Hematopoietic multipotent progenitor cell treated with erythropoietin and hydrocortisone succinate and interleukin-3 and kit ligand, for 4 days (in vitro differentiated cells): ENCODE results near the gene MESP2.
A peak's percentile ranks its signal among the peaks of the same experiment; 100 is the strongest.

Experiments
- DNase-seq: peaks from one replicate; pipeline ENCODE4 v3.0.0-alpha.2; 2015

The MESP2 gene

GRCh38 chr15:89776274-89777072 lies at the start of gene MESP2:
MESP2 (plus strand) TSS chr15:89776332; CDS start chr15:89776358, 26 bp downstream.
- peak; percentile 88 for DNase-seq

DNA sequence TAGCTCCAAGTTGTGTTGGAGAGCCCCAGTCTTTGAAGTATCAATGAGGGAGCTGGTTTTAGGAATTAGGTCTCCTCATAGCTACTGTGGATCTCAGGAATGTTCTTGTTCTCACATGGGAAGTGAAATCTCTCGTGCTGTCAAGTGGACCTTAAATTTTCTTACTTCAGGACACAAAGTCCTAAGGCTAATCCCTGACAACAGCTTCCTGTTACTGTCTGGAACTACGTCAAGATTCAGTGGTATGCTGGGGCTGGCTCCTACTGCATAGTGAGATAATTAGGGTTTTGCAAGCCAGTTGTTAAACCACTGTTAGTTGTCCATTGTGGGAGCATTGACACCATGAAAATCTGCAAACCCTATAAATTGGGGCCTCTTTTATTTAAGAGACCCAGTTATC lies 47.9 kb upstream of the MESP2 start:
- DNase-seq: peak; percentile 30

DNA sequence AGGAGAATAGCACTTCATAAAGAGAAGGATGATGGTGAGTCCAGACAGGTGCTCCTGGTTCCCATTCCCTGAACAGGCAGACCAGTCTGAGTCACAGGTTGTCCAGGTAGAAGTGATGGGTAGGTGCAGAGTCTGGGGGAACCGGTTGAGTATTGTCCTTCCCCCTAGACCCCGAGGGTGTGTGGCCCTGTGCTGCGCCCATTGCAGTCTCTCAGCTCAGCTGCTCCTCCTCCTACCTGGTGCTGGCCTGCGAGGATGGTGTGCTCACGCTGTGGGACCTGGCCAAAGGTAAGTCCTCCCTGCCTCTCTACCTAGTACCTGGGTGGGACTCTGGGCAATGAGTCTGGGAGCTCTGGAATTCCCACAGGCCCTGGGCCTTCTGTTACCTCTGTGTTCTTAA lies 44.9 kb upstream of the MESP2 start:
- DNase-seq: no peak

DNA sequence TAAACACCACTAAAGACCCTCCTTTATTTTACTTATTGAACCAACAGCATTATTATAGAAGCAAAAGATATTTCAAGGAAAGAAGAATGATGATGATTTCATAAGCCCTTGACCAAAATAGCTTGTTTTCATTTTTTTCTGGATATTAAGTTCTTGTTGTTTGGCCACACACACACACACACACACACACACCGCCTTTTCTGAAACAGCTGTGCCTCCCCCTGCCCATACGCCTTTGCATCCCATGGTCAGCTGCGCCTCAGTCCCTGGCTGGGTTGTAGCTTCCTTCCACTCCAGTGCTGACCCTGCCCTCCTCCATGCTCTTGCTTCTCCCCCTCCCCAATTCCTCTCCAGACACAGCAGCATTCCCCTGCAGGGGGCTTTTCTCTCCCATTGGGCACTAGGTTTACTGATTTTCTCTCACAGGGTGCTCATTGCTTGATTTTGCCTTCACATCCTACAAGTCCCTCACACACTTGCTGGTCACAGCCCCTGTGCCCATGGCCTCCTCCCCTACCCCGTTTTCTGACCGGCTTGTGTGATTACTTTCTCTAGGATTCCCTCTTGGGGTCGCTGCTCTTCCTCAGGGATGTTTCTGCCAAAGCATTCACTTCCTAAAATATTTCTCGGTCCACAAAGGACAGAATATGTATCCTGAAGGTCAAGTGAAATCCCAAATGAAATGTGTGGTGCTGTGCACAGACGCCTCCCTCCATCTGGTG lies 43.5 kb upstream of the MESP2 start:
- no peak for DNase-seq

GRCh38 chr15:89735773-89736172 lies 40.4 kb upstream of the MESP2 start:
- DNase-seq: no peak

DNA sequence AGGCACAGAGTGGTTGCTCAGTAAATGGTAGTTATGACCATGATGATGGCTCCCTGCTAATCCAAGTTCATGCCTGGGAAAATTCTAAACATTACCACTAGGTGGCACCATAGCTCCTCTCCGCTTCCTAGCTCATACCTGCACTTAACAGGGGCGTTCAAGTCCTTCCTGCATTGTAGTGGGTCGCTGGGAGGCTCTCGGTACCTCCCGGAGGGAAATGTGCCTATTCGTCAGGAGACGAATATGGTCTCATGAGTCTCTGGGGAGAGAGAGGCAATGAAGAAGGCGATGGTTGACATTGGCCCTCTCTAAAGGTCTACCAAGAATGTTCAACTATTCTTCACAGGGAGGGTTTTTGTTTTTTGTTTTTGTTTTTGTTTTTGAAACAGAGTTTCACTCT lies 36.0 kb upstream of the MESP2 start:
- DNase-seq: peak; percentile 87

DNA sequence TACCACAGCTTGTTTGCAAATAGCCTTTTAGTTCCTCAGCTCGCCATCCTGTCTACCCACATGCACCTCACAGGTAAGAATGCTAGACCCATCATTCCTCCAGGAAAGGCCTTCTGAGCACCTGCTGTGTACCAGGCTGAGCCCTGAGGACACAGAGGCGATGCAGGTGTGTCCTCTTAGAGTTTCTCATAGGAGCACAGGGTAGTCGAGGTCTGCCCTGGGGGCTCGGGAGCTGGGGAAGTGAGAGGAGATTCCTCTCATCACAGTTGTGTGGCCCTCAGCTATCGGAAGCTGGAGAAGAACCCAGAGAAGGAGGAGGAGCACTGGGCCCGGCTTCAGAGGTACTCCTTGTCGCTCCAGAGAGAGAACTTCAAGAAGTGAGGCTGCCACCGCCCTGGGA lies 33.1 kb upstream of the MESP2 start:
- no peak for DNase-seq

DNA sequence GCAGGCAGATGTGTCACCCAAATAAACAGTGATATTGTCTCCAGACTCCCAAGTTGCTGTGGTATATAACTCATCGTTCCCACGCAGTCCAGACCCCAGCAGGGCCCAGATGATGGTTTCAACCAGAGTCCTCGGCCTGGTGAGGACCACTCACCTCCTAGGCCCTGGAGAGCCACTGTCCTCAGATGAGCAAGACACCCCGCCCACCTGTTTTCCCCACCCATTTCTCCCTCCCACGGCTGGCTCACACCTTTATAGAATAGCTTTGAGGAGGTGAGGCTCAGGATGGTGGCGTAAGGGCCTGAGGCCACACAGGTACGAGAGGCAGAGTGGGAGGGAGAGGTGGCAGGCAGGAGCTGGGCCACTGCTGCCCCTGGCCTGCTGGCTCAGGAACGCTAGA lies 32.5 kb upstream of the MESP2 start:
- DNase-seq: no peak

GRCh38 chr15:89745131-89745530 lies 31.0 kb upstream of the MESP2 start:
- DNase-seq: no peak

DNA sequence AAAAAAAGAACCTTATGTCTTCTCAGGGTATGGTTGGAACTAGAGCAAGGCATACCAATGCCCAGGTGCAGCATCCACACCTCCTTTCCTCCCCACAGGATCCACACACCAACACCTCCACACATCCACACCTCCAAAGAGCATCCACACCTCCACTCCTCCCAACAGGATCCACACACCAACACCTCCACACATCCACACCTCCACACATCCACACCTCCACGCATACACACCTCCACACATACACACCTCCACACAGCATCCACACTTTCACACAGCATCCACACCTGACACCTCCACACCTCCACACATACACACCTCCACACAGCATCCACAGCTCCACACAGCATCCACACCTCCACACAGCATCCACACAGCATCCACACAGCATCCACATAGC lies 30.4 kb upstream of the MESP2 start:
- DNase-seq: no peak

- peak; percentile 20 for DNase-seq
These were observed 29.7 kb upstream of the MESP2 start for GRCh38 chr15:89746386-89746780.

- DNase-seq: no peak
These were observed 28.1 kb upstream of the MESP2 start for GRCh38 chr15:89747708-89748682.

- no peak for DNase-seq
These were observed 27.1 kb upstream of the MESP2 start for GRCh38 chr15:89749054-89749453.

GRCh38 chr15:89749526-89749925 lies 26.6 kb upstream of the MESP2 start:
- no peak for DNase-seq

DNA sequence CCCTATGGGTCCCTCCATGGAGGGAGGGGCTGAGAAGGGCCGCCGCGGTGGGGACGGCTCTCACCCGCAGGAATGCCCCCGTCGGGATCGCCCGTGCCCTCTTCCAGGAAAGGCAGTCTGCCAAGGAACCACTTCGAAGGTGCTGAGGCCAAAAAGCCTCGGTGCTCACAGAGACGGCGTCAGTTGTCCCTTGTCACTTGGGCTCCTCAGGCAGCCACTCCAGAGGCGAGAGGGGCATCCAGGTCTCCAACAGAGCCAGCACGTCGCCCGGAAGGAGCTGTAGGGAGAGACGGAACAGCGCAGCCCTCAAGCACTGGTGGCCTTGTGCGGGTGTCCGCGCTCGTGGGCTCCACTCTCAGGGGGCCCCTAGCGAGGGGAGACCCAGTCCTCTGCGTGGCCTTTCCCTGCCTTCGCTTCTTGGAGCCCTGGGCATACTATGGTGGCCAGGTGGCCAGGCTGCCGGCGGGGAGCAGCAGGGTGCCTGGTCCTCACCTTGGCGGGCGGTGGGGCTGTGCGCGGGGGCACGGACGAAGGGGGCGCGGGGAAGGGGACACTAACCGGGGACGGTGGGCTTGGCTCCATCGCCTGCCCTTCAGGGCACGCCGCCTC lies 26.1 kb upstream of the MESP2 start:
- DNase-seq: peak; percentile 57

DNA sequence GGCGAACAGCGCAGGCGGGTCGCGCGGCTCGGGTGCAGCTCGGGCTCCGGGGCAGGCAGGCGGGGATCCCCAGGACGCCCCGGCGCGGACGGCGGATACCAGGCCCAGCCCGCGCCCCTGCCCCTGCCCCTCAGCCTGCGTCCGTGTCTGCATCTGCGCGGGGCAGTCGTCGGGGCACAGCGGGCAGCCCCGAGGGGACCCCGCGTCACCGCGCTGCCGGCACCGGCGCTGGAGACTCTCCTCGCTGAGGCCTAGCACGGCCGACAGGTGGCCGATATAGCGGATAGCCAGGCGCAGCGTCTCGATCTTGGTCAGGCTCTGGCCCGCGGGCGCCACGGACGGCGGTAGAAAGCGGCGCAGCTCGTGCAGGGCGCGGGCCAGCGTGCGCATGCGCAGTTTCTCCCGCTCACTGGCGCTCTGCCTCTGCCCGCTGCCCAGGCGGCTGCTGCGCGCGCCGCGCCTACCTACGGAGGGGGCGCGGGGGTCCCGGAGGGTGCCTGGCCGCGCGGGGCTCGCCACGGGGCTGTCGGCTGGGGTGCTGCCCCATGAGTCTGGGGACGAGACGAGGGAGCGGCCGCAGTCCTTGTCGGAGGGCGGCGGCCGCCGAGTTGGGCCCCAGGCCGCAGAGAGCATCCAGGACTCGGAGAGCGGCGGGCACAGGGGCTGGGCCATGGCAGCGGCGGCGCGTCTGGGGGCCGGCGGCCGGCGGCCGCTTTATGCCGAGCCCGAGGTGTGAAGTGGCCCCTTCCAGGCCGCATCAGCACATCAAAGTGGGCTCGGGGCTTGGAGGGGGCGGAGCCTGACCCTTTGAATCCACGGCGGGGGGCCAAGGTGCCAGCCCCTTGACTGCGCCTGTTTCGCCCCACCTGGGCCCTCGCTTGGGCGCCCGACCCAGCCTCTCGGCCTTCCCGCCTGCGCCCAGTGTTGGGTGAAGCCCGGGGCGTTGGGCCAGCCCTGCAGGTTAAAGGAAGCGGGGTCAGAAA lies 25.3 kb upstream of the MESP2 start, which contains the start of gene MESP1:
MESP1 (minus strand) TSS at position 690 of the 983 bp plus-strand sequence; CDS start at position 672, 18 bp downstream.
- peak; percentile 97 for DNase-seq

- DNase-seq: no peak
These were observed 24.4 kb upstream of the MESP2 start for GRCh38 chr15:89751748-89752147.

DNA sequence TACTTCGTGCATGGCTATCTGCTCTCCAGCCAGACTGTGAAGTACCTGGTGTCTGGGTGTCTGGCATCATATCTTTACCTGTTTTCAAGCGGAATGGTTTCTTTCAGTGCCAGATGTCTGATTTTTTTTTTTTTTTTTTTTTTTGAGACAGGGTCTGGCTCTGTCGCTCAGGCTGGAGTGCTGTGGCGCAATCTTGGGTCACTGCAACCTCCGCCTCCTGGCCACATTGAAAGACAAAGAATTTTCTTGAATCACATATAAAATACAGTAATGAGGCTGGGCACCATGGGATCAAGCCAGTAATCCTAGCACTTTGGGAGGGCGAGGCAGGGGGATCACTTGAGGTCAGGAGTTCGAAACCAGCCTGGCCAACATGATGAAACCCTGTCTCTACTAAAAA lies 22.3 kb upstream of the MESP2 start:
- no peak for DNase-seq

- DNase-seq: no peak
These were observed 21.6 kb upstream of the MESP2 start for GRCh38 chr15:89754361-89755154.

GRCh38 chr15:89755701-89756100 lies 20.4 kb upstream of the MESP2 start:
- DNase-seq: no peak
